H54 (cell line): ENCODE measurements around the gene ZDHHC14.
"Not testable (repeated sequence)": the region's sequence is repeated elsewhere in the genome, so short reads cannot be mapped to it uniquely, and the experiment has no call there.

Experiments
- DNase-seq: peaks from one replicate; pipeline ENCODE4 v3.0.0; 2011; ENCODE audit warnings: low spot score, mixed read lengths; ENCODE audit not compliant: insufficient read length
- FAIRE-seq: peaks from 3 replicates; lab custom pipeline; 2011; peaks lifted over from hg19 to GRCh38; lab: Jason Lieb, UNC
- POLR2A ChIP-seq: IDR thresholded peaks from 2 replicates; pipeline ENCODE4 v1.6.1; 2011; ENCODE audit warnings: low read depth, mild to moderate bottlenecking, low read length

The ZDHHC14 gene

DNA sequence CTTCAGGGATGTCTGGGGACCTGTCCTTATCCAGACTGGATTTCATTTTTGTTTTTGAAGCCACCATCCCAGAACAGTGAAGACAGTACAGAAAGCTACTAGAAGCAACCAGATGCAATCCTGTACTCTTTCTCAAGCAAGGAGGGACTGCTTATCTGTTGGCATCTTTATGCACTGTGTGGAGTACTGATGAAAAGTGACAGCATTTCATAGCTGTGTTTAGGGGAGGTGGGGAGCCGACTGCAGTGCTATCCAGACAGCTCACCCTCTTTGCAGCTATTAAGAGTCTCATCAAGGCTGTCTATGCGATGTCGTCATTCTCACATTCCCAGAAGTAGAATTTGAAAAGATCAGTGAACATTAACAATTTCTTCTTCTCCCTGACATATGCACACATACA, 5.5 kb downstream of the ZDHHC14 start:
- FAIRE-seq (no peak), DNase-seq (no peak)
- TF ChIP-seq POLR2A = no peak

- TF ChIP-seq POLR2A = no peak
- no peak for FAIRE-seq
- no peak for DNase-seq
These were observed 7.9 kb downstream of the ZDHHC14 start for GRCh38 chr6:157388924-157389323.

GRCh38 chr6:157390273-157391060, 9.5 kb downstream of the ZDHHC14 start:
- FAIRE-seq (no peak), DNase-seq (no peak)
- no peak for TF ChIP-seq POLR2A

DNA sequence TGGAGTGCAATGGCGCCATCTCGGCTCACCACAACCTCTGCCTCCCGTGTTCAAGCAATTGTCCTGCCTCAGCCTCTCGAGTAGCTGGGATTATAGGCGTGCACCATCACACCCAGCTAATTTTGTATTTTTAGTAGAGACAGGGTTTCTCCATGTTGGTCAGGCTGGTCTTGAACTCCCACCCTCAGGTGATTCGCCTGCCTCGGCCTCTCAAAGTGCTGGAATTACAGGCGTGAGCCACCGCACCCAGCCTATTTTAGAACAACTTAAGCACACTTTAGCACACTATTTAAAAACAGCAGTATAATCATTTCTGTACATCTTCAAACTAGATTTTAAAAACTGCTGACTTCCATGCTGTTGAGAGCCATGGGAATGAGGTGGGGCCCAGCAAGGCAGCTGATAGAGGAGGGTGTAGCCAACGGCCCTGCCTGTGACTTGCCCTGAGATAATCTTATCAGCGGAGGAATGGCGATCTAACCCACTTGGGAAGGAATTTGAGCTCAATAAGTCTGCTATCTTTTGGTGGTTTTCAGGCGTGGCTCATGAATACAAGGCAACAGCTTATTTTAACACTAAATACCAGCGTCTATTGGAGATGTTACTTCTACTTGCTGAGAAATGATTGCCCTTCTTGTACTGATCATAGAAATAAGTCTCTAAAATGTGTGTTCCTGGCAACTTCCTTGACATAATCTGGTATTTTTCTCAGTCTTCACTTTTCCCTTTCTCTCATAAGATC, 12.1 kb downstream of the ZDHHC14 start:
- FAIRE-seq (no peak), DNase-seq (no peak)
- TF ChIP-seq POLR2A = no peak

- DNase-seq = no peak
These were observed 12.8 kb downstream of the ZDHHC14 start for GRCh38 chr6:157393669-157394327.

GRCh38 chr6:157395199-157395598, 14.2 kb downstream of the ZDHHC14 start:
- FAIRE-seq = not testable (repeated sequence)

More at GRCh38 chr6:157393669-157394327, 12.8 kb downstream of the ZDHHC14 start:
- FAIRE-seq = no peak
- no peak for TF ChIP-seq POLR2A

GRCh38 chr6:157396026-157396425, 15.0 kb downstream of the ZDHHC14 start:
- TF ChIP-seq POLR2A = no peak
- FAIRE-seq = no peak

More at GRCh38 chr6:157395199-157395598, 14.2 kb downstream of the ZDHHC14 start:
- DNase-seq = not testable (repeated sequence)

GRCh38 chr6:157397660-157398059, 16.7 kb downstream of the ZDHHC14 start:
- TF ChIP-seq POLR2A = no peak
- FAIRE-seq (no peak), DNase-seq (no peak)

More at GRCh38 chr6:157396026-157396425, 15.0 kb downstream of the ZDHHC14 start:
- DNase-seq = no peak

- TF ChIP-seq POLR2A = no peak
- FAIRE-seq = no peak
These were observed 17.2 kb downstream of the ZDHHC14 start for GRCh38 chr6:157398151-157398550.

DNA sequence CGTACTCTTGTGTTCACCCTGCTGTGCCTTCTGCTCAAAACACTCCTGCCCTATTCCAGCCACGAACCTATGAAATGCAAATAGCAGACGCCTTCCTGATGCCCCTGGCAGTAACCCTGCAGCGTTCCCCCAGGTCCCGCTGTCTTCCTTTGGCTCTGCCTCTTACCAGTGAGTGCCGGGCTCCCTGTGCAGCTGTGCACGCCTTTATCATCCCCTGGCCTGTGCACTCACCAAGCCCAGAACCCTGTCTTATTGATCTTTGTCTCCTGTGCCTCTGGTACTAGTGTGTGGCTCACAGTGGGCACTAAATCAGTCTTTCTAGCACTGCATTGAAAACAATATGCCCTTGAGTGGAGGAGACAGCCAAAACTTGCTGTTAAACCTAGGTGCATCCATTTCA, 19.7 kb downstream of the ZDHHC14 start:
- DNase-seq (no peak), FAIRE-seq (no peak)
- TF ChIP-seq POLR2A = no peak

More at GRCh38 chr6:157398151-157398550, 17.2 kb downstream of the ZDHHC14 start:
- DNase-seq = no peak

DNA sequence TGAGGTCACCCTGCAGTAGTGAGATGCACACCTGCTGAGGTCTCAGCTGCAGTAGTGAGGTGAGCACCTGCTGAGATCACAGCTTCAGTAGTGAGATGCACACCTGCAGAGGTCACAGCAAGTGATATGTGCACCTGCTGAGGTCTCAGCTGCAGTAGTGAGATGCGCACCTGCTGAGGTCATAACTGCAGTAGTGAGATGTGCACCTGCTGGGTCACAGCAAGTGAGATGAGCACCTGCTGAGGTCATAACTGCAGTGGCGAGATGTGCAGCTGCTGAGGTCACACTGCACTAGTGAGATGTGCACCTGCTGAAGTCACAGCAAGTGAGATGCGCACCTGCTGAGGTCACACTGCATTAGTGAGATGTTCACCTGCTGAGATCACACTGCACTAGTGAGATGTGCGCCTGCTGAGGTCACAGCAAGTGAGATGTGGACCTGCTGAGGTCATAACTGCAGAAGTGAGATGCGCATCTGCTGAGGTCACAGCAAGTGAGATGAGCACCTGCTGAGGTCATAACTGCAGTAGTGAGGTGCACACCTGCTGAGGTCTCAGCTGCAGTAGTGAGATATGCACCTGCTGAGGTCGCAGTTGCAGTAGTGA, 20.8 kb downstream of the ZDHHC14 start:
- no peak for FAIRE-seq
- DNase-seq = no peak
- TF ChIP-seq POLR2A = no peak

DNA sequence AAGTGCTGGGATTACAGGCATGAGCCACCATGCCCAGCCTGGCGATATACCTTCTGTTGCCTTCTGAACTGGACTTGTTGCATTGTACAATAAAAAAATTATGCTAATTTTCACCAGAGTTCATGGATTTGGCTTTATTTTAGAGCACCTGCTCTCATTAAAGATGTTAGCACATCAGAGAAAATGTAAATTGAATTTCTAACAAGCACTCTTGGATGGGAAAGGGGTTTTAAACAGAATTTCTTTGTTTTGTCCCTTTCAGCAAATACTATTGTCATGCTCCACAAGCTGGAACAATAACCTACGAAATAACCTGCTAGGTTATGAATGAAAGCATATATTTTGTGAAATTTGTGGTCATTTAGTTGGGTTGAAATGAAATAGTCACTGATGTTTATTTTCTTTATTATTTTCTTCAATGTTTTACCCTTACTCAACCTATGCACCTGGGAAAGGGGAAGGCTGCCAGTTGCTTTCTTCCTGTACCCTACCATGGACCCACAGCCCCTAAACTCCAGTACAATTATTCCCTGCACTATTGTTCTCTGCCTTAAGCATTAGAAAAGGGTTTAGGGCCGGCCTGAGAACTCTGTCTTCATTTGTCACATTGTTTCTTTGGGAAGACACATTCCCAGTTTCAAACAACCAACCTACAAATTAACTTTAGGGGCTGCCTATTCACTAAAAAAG, 22.2 kb downstream of the ZDHHC14 start:
- FAIRE-seq = no peak
- no peak for TF ChIP-seq POLR2A

DNA sequence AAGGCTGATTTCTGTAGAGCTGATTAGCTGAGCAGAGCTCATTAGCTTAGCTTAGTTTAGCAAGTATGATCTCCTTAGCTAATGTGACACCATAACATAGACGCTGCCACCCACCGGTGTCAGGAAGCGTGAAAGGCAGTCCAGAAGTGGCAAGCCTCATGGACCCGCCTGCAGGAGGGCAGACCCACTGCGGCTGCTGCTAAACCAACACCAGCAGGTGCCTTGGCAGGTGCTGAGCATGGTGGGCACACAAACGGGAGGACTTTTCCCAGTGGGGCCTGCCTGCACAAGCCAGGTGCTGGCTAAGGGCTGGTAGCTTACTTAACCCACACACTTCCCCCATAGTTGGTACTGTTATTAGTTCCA, 22.7 kb downstream of the ZDHHC14 start:
- no peak for TF ChIP-seq POLR2A
- DNase-seq (no peak), FAIRE-seq (no peak)

More for the DNA sequence above, 22.2 kb downstream of the ZDHHC14 start:
- no peak for DNase-seq

DNA sequence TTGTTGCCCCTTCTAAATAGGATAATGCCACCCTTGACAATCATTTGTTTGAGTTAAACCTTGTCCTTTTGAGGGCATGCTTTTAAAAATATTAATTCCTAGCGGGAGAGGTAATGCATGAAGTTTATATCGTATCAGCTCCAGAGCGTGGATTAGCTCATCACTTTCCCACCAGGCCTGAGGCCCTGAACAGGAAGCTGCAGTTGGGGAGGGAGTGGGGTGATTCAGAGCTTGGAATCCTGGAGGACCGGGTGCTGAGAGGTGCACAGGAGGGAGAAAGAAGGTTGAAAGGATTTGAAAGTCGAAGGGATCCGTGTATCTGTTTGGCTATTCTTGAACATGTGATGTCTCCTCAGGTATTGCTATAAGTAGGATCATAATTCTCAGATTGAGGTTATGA, 25.0 kb downstream of the ZDHHC14 start:
- FAIRE-seq (peak; percentile 30), DNase-seq (peak; percentile 65)
- TF ChIP-seq POLR2A = no peak
